Measurements from ENCODE around the gene PRKCE. TPM values are rescaled to one million over a fixed set of nuclear protein-coding genes. Genes with fewer than 3 reads are reported as not detected.

The PRKCE gene
- polyA plus RNA-seq, 1 of the 3 experiments (the other 2 are of a cell fraction): 16.3 TPM

DNA sequence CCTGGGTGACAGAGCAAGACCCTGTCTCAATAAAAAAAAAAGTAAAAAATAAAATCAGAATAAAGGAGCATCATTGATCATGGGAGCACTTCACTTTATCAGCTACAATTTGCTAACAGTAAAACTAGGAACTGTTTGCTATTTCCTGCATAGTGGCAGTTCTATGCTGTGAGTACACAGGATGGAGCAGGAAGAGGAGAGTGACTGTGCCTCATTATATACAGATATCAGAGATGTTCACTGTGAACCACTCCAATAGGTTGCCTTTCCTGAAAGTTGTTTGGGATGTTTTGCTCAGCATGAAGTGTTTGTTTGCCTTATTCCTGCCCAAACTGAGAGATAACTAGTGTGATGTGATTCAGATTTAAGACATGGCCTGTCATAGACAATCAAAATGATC lies 494.4 kb downstream of the PRKCE start:
- no peaks in the 10 kb centered on the region for H3K27me3 ChIP-seq (ENCODE audit: insufficient read depth)
- H2AFZ ChIP-seq (ENCODE audit: low read depth): no peak overlapping the region
- H3F3A ChIP-seq (replicated peaks; ENCODE audit: insufficient read depth): no peaks in the 10 kb centered on the region
- TF ChIP-seq ZBTB33 (IDR thresholded peaks at IDR 0.05; ENCODE audit: borderline replicate concordance, low read depth): no peak
- H4K20me1 ChIP-seq (ENCODE audit: insufficient read depth): no peaks in the 10 kb centered on the region
- peaks cover 0 to 8% of the 10 kb centered on the region in 2 experiments; a peak in 3 of 4 replicates for H3K4me1 ChIP-seq (ENCODE audit: control insufficient read depth in 1 of 2, insufficient read depth in 2 of 2, low read depth in 1 of 2, low read length in 1 of 2)
- H3K4me2 ChIP-seq: no peak overlapping the region
- H3K79me2 ChIP-seq (ENCODE audit: insufficient read depth): no peaks in the 10 kb centered on the region
- no peak overlapping the region for H3K27ac ChIP-seq (ENCODE audit: low read depth in 2 of 2, low read length in 1 of 2)
- no peak for DNase-seq
- peaks cover 0 to 16% of the 10 kb centered on the region in 2 experiments for H3K36me3 ChIP-seq (replicated peaks in 1 of 2; ENCODE audit: control insufficient read depth in 1 of 2, insufficient read depth in 2 of 2, low read length in 1 of 2)
- no peaks in the 10 kb centered on the region for H3K9me2 ChIP-seq
- ChIA-PET POLR2A (no interaction called here), CTCF (interaction anchor here (1.2 to 1.4 kb wide), 2 partner anchors 9 to 30 kb away, joined by 3 read pairs; no protein-coding TSS in a partner anchor)
- H3K4me3 ChIP-seq (ENCODE audit: low read depth in 2 of 2, low read length in 1 of 2): no peak overlapping the region
- no peaks in the 10 kb centered on the region for H3K9me3 ChIP-seq
- no peak overlapping the region for H3K9ac ChIP-seq

DNA sequence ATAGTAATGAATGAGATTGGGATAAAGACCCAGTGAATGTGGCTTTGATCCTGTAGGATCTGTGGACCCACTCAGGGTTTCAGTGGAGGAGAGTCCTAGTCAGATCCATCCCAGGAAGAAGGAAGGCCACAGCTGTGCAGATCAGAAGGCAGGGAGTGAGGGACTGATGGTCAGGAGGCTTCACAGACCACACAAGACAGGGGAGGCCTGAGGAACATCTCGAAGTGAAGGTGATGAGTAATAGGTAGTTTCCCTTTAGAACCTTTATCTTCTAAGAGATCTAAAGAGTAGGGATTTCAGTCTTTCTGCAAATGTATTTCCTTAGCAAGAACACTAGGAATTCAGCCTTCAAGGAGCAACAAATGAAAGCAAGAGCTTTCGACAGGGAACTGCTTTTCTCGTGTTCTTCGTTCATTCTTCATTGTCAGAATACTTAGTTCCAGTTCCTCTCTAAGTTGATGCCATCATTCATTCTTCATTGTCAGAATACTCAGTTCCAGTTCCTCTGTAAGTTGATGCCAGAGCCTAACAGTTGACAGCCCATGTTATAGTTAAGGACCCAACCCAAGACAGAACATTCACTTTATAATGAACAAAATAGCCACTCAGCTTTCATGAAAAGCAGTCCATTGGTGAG lies 495.5 kb downstream of the PRKCE start:
- TF ChIP-seq TAF1 (IDR thresholded peaks at IDR 0.05; ENCODE audit: borderline replicate concordance, low read depth, low read length) (no peak), RFX5 (IDR thresholded peaks at IDR 0.05; ENCODE audit: low read length) (no peak), NRF1 (IDR thresholded peaks at IDR 0.05; ENCODE audit: low read depth, low read length) (no peak), ELF1 (IDR thresholded peaks at IDR 0.05) (no peak), RXRA (IDR thresholded peaks at IDR 0.05; ENCODE audit: borderline replicate concordance, low read depth) (no peak), MXI1 (IDR thresholded peaks at IDR 0.05; ENCODE audit: low read depth, low read length) (no peak), GATA2 (CRISPR knock-in tag; IDR thresholded peaks at IDR 0.05) (no peak), RAD21 (IDR thresholded peaks at IDR 0.05; ENCODE audit: low read length) (no peak), TEAD4 (IDR thresholded peaks at IDR 0.05; ENCODE audit: borderline replicate concordance, insufficient read depth) (no peak), POLR2AphosphoS5 (IDR thresholded peaks at IDR 0.05; ENCODE audit: low read depth, low read length) (no peak), USF1 (IDR thresholded peaks at IDR 0.05; ENCODE audit: borderline replicate concordance, low read depth) (no peak), SIN3A (IDR thresholded peaks at IDR 0.05; ENCODE audit: borderline replicate concordance, low read depth, low read length) (no peak), TCF12 (IDR thresholded peaks at IDR 0.05) (no peak), FOXJ3 (CRISPR knock-in tag; IDR thresholded peaks at IDR 0.05) (no peak)
- TF ChIP-seq, protein P1, sequence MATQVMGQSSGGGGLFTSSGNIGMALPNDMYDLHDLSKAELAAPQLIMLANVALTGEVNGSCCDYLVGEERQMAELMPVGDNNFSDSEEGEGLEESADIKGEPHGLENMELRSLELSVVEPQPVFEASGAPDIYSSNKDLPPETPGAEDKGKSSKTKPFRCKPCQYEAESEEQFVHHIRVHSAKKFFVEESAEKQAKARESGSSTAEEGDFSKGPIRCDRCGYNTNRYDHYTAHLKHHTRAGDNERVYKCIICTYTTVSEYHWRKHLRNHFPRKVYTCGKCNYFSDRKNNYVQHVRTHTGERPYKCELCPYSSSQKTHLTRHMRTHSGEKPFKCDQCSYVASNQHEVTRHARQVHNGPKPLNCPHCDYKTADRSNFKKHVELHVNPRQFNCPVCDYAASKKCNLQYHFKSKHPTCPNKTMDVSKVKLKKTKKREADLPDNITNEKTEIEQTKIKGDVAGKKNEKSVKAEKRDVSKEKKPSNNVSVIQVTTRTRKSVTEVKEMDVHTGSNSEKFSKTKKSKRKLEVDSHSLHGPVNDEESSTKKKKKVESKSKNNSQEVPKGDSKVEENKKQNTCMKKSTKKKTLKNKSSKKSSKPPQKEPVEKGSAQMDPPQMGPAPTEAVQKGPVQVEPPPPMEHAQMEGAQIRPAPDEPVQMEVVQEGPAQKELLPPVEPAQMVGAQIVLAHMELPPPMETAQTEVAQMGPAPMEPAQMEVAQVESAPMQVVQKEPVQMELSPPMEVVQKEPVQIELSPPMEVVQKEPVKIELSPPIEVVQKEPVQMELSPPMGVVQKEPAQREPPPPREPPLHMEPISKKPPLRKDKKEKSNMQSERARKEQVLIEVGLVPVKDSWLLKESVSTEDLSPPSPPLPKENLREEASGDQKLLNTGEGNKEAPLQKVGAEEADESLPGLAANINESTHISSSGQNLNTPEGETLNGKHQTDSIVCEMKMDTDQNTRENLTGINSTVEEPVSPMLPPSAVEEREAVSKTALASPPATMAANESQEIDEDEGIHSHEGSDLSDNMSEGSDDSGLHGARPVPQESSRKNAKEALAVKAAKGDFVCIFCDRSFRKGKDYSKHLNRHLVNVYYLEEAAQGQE (IDR thresholded peaks at IDR 0.05; ENCODE audit: low read depth, low read length): no peak
- TF ChIP-seq, protein P2, sequence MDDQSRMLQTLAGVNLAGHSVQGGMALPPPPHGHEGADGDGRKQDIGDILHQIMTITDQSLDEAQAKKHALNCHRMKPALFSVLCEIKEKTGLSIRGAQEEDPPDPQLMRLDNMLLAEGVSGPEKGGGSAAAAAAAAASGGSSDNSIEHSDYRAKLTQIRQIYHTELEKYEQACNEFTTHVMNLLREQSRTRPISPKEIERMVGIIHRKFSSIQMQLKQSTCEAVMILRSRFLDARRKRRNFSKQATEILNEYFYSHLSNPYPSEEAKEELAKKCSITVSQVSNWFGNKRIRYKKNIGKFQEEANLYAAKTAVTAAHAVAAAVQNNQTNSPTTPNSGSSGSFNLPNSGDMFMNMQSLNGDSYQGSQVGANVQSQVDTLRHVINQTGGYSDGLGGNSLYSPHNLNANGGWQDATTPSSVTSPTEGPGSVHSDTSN (IDR thresholded peaks at IDR 0.05): no peak
- TF ChIP-seq, protein P3, sequence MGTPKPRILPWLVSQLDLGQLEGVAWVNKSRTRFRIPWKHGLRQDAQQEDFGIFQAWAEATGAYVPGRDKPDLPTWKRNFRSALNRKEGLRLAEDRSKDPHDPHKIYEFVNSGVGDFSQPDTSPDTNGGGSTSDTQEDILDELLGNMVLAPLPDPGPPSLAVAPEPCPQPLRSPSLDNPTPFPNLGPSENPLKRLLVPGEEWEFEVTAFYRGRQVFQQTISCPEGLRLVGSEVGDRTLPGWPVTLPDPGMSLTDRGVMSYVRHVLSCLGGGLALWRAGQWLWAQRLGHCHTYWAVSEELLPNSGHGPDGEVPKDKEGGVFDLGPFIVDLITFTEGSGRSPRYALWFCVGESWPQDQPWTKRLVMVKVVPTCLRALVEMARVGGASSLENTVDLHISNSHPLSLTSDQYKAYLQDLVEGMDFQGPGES (IDR thresholded peaks at IDR 0.05; ENCODE audit: low read depth, low read length): no peak
- TF ChIP-seq, protein P4, sequence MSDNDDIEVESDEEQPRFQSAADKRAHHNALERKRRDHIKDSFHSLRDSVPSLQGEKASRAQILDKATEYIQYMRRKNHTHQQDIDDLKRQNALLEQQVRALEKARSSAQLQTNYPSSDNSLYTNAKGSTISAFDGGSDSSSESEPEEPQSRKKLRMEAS (IDR thresholded peaks at IDR 0.05; ENCODE audit: low read depth): no peak
- Histone ChIP-seq H3K36me3 (replicated peaks in 1 of 2; ENCODE audit: control insufficient read depth in 1 of 2, insufficient read depth in 2 of 2, low read length in 1 of 2) (peaks cover 4 to 16% of the 10 kb centered on the region in 2 experiments), H3K27me3 (ENCODE audit: insufficient read depth) (no peaks in the 10 kb centered on the region), H3F3A (replicated peaks; ENCODE audit: insufficient read depth) (peaks cover 7% of the 10 kb centered on the region), H2AFZ (ENCODE audit: low read depth) (no peak overlapping the region), H3K4me2 (no peak overlapping the region), H3K27ac (ENCODE audit: low read depth in 2 of 2, low read length in 1 of 2) (no peak overlapping the region), H3K9me2 (no peaks in the 10 kb centered on the region), H3K79me2 (ENCODE audit: insufficient read depth) (no peaks in the 10 kb centered on the region), H3K9ac (no peak overlapping the region), H3K4me3 (ENCODE audit: low read depth in 2 of 2, low read length in 1 of 2) (no peak overlapping the region), H3K4me1 (ENCODE audit: control insufficient read depth in 1 of 2, insufficient read depth in 2 of 2, low read depth in 1 of 2, low read length in 1 of 2) (peaks cover 0 to 15% of the 10 kb centered on the region in 2 experiments; a peak in 3 of 4 replicates), H3K9me3 (no peaks in the 10 kb centered on the region), H4K20me1 (ENCODE audit: insufficient read depth) (no peaks in the 10 kb centered on the region)
- WGBS (ENCODE audit: low lambda C conversion rate): 79% methylated on average over 4 of the region's 4 CpGs
- POLR2A ChIA-PET: no interaction called here
- no peak for DNase-seq
- CTCF ChIA-PET: interaction anchor here (1.4 kb wide), 1 partner anchor 32 kb away, joined by 3 read pairs; no protein-coding TSS in a partner anchor

All from SK-N-SH (cell line).